H9 (cell line): ENCODE measurements around the gene GPRC5A. TPM values are rescaled to one million over a fixed set of nuclear protein-coding genes. Genes with fewer than 3 reads are reported as not detected.
A peak's percentile ranks its signal among the peaks of the same experiment; 100 is the strongest.

Experiments used
- DNase-seq: peaks from one replicate; pipeline ENCODE4 v3.0.0-alpha.2; 2017
- H2AFZ ChIP-seq: one replicate; pipeline ENCODE4 v1.6.1; 2013; ENCODE audit warnings: mild to moderate bottlenecking, low read length, control low read depth, moderate library complexity
- H2AK5ac ChIP-seq: 2 replicates; pipeline ENCODE4 v1.6.1; 2013; ENCODE audit warnings: low read length, control low read depth, mixed read lengths; ENCODE audit not compliant: insufficient read length
- H2BK120ac ChIP-seq: one replicate; pipeline ENCODE4 v1.6.1; 2013; ENCODE audit warnings: low read depth, mild to moderate bottlenecking, low read length, control low read depth, inconsistent platforms; ENCODE audit not compliant: poor library complexity, severe bottlenecking
- H2BK12ac ChIP-seq: 2 replicates; pipeline ENCODE4 v1.6.1; 2013; ENCODE audit warnings: low read length, control low read depth, mixed read lengths, low read depth; ENCODE audit not compliant: insufficient read length
- H2BK15ac ChIP-seq: 2 replicates; pipeline ENCODE4 v1.6.1; 2013; ENCODE audit warnings: low read depth, low read length, control low read depth
- H2BK20ac ChIP-seq: one replicate; pipeline ENCODE4 v1.6.1; 2013; ENCODE audit warnings: low read depth, mild to moderate bottlenecking, low read length, control low read depth, inconsistent platforms; ENCODE audit not compliant: poor library complexity, severe bottlenecking
- H2BK5ac ChIP-seq: 2 replicates; pipeline ENCODE4 v1.6.1; 2013; ENCODE audit warnings: low read length, control low read depth, mixed read lengths; ENCODE audit not compliant: insufficient read length
- H3K14ac ChIP-seq: 2 replicates; pipeline ENCODE4 v1.6.1; 2013; ENCODE audit warnings: low read length, control low read depth; ENCODE audit not compliant: insufficient read depth
- H3K18ac ChIP-seq: 2 replicates; pipeline ENCODE4 v1.6.1; 2013; ENCODE audit warnings: low read depth, mild to moderate bottlenecking, mixed read lengths, low read length, control low read depth; ENCODE audit not compliant: insufficient read length
- H3K23ac ChIP-seq: 2 replicates; pipeline ENCODE4 v1.6.1; 2013; ENCODE audit warnings: low read length, control low read depth, mixed read lengths, low read depth; ENCODE audit not compliant: insufficient read length
- H3K23me2 ChIP-seq: 2 replicates; pipeline ENCODE4 v1.6.1; 2013; ENCODE audit warnings: low read depth, mild to moderate bottlenecking, mixed read lengths, low read length, control low read depth; ENCODE audit not compliant: insufficient read length, poor library complexity, severe bottlenecking
- H3K27ac ChIP-seq: 2 replicates; pipeline ENCODE4 v1.5.1; 2013; ENCODE audit warnings: low read length, control low read depth, mixed read lengths, low read depth; ENCODE audit not compliant: insufficient read length
- H3K27me3 ChIP-seq: 2 replicates; pipeline ENCODE4 v1.6.1; 2013; ENCODE audit warnings: low read length, control low read depth, inconsistent platforms; ENCODE audit not compliant: insufficient read depth
- H3K4ac ChIP-seq: 2 replicates; pipeline ENCODE4 v1.6.1; 2013; ENCODE audit warnings: low read depth, mild to moderate bottlenecking, control low read depth, inconsistent platforms, low read length, moderate library complexity
- H3K4me1 ChIP-seq: 2 replicates; pipeline ENCODE4 v1.6.1; 2013; ENCODE audit warnings: low read length, control low read depth, inconsistent platforms; ENCODE audit not compliant: insufficient read depth
- H3K4me2 ChIP-seq: 2 replicates; pipeline ENCODE4 v1.6.1; 2013; ENCODE audit warnings: low read length, control low read depth, mixed read lengths; ENCODE audit not compliant: insufficient read length, insufficient read depth
- H3K56ac ChIP-seq: 2 replicates; pipeline ENCODE4 v1.6.1; 2013; ENCODE audit warnings: low read depth, mild to moderate bottlenecking, mixed read lengths, low read length, control low read depth; ENCODE audit not compliant: insufficient read length
- H3K79me1 ChIP-seq: 2 replicates; pipeline ENCODE4 v1.6.1; 2013; ENCODE audit warnings: low read depth, mild to moderate bottlenecking, moderate library complexity, low read length, control low read depth, inconsistent platforms; ENCODE audit not compliant: insufficient read depth, poor library complexity, severe bottlenecking
- H3K79me2 ChIP-seq: 2 replicates; pipeline ENCODE4 v1.6.1; 2013; ENCODE audit warnings: low read length, control low read depth, inconsistent platforms; ENCODE audit not compliant: insufficient read depth
- H3K9ac ChIP-seq: 2 replicates; pipeline ENCODE4 v1.6.1; 2013; ENCODE audit warnings: low read length, control low read depth, mixed read lengths; ENCODE audit not compliant: insufficient read length; ENCODE audit errors: extremely low read depth
- H3K9me3 ChIP-seq: one replicate; pipeline ENCODE4 v1.6.1; 2013; ENCODE audit warnings: low read depth, low read length, inconsistent platforms; ENCODE audit not compliant: control insufficient read depth
- H3T11ph ChIP-seq: one replicate; pipeline ENCODE4 v1.6.1; 2013; ENCODE audit warnings: mild to moderate bottlenecking, low read length, control low read depth, inconsistent platforms
- H4K20me1 ChIP-seq: one replicate; pipeline ENCODE4 v1.6.1; 2013; ENCODE audit not compliant: control insufficient read depth, insufficient read length, insufficient read depth
- H4K5ac ChIP-seq: 2 replicates; pipeline ENCODE4 v1.6.1; 2013; ENCODE audit warnings: low read depth, mild to moderate bottlenecking, mixed read lengths, low read length, control low read depth; ENCODE audit not compliant: insufficient read length
- H4K8ac ChIP-seq: replicated peaks from 2 replicates; pipeline ENCODE4 v1.6.1; 2013; ENCODE audit warnings: low read length, control low read depth, mixed read lengths, low read depth; ENCODE audit not compliant: insufficient read length
- H4K91ac ChIP-seq: 2 replicates; pipeline ENCODE4 v1.6.1; 2013; ENCODE audit warnings: low read depth, mild to moderate bottlenecking, moderate library complexity, mixed read lengths, low read length, control low read depth; ENCODE audit not compliant: insufficient read length
- H3K27ac Mint-ChIP-seq, 3 experiments: 2 replicates in 2 of 3; 3 replicates in 1 of 3; pipeline ENCODE4 v1.8.0; 2020 to 2021; ENCODE audit warnings: mixed read lengths in 3 of 3, mild to moderate bottlenecking in 1 of 3, moderate library complexity in 1 of 3
- H3K27me3 Mint-ChIP-seq: 2 replicates; pipeline ENCODE4 v1.8.0; 2021; ENCODE audit warnings: low read depth, mild to moderate bottlenecking, moderate library complexity, mixed read lengths
- H3K36me3 Mint-ChIP-seq, 3 experiments: 2 replicates in 2 of 3; 3 replicates in 1 of 3; pipeline ENCODE4 v1.8.0; 2020 to 2021; ENCODE audit warnings: low read depth in 3 of 3, mixed read lengths in 3 of 3; ENCODE audit not compliant: insufficient read depth in 1 of 3
- H3K4me1 Mint-ChIP-seq, 2 experiments: 2 replicates each; pipeline ENCODE4 v1.8.0; 2020; ENCODE audit warnings: mixed read lengths in 2 of 2
- H3K4me3 Mint-ChIP-seq, 2 experiments: 2 replicates in 1 of 2; 3 replicates in 1 of 2; pipeline ENCODE4 v1.8.0; 2020 to 2021; ENCODE audit warnings: mild to moderate bottlenecking in 2 of 2, mixed read lengths in 2 of 2, moderate library complexity in 1 of 2
- H3K9me3 Mint-ChIP-seq, 2 experiments: 2 replicates in 1 of 2; 3 replicates in 1 of 2; pipeline ENCODE4 v1.8.0; 2020; ENCODE audit warnings: mild to moderate bottlenecking in 2 of 2, mixed read lengths in 2 of 2, moderate library complexity in 1 of 2
- WGBS: extraction: QIAGEN DNeasy Blood & Tissue Kit; methylation state at CpG from one replicate; pipeline ENCODE4 v1.1.7; 2013; ENCODE audit warnings: missing lambda C conversion rate, low lambda C conversion rate, mixed read lengths; ENCODE audit not compliant: insufficient read length; ENCODE audit errors: extremely low coverage; 5-methylcytosine and 5-hydroxymethylcytosine counted together
- total RNA-seq: library from RNA; stranded (reverse); gene quantifications from 2 replicates; pipeline ENCODE4 v1.2.1, GENCODE V29; 2021
- TF ChIP-seq, protein P1 (sequence below): fragments of 200-600 bp; sonication (generic); conservative IDR thresholded peaks from 3 replicates; pipeline ENCODE4 v1.8.0; 2021; ENCODE audit warnings: antibody characterized with exemption, mild to moderate bottlenecking

Gene GPRC5A
- total RNA-seq, 1 experiment from 2014 or later: 0.09 TPM

DNA sequence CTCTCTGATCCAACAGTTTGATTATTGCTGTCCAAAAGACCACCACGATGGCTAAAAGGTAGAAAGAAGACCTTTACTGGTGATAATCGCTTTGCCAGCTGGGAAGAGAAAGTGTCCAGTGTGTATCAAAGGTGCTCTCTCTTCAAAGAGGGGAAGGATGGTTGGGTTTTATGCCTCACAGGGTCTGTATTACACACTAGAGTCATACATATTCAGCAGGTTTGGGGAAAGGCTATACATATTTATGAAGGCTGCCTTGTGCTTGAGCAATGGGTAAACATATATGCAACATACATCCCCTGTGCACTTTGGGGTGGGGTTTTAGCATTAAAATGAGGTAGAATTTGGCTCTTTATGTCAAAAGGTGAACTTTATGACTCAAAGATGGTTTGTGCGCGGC lies 42.4 kb downstream of the GPRC5A start:
- H3K56ac ChIP-seq: no peak overlapping the region
- Mint-ChIP-seq H3K4me1 (peaks cover 2 to 8% of the 10 kb centered on the region in 2 experiments; a peak in 2 of 4 replicates), H3K27ac (peak overlapping the region in 1 of 3 experiments; percentile 34; a peak in 1 of 7 replicates), H3K36me3 (peaks cover 0 to 10% (median 6%) of the 10 kb centered on the region in 3 experiments; a peak in 3 of 7 replicates), H3K27me3 (no peaks in the 10 kb centered on the region), H3K9me3 (peaks cover 0 to 2% of the 10 kb centered on the region in 2 experiments; a peak in 1 of 5 replicates), H3K4me3 (no peak overlapping the region)
- no peak overlapping the region for H4K8ac ChIP-seq
- H4K91ac ChIP-seq: no peak overlapping the region
- no peak overlapping the region for H3T11ph ChIP-seq
- no peaks in the 10 kb centered on the region for H3K79me1 ChIP-seq
- H2BK120ac ChIP-seq: no peak overlapping the region
- H2BK15ac ChIP-seq: no peak overlapping the region
- TF ChIP-seq, protein P1, sequence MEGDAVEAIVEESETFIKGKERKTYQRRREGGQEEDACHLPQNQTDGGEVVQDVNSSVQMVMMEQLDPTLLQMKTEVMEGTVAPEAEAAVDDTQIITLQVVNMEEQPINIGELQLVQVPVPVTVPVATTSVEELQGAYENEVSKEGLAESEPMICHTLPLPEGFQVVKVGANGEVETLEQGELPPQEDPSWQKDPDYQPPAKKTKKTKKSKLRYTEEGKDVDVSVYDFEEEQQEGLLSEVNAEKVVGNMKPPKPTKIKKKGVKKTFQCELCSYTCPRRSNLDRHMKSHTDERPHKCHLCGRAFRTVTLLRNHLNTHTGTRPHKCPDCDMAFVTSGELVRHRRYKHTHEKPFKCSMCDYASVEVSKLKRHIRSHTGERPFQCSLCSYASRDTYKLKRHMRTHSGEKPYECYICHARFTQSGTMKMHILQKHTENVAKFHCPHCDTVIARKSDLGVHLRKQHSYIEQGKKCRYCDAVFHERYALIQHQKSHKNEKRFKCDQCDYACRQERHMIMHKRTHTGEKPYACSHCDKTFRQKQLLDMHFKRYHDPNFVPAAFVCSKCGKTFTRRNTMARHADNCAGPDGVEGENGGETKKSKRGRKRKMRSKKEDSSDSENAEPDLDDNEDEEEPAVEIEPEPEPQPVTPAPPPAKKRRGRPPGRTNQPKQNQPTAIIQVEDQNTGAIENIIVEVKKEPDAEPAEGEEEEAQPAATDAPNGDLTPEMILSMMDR: no peak
- H3K18ac ChIP-seq: no peak overlapping the region
- H3K27me3 ChIP-seq: no peaks in the 10 kb centered on the region
- H2BK5ac ChIP-seq: no peak overlapping the region
- H3K23me2 ChIP-seq: no peaks in the 10 kb centered on the region
- no peak overlapping the region for H2BK12ac ChIP-seq
- no peaks in the 10 kb centered on the region for H3K9me3 ChIP-seq
- no peaks in the 10 kb centered on the region for H3K4me1 ChIP-seq
- WGBS: no CpG with 5 or more reads among the region's 4 CpGs
- H3K79me2 ChIP-seq: no peaks in the 10 kb centered on the region
- H2BK20ac ChIP-seq: no peak overlapping the region
- no peak overlapping the region for H3K14ac ChIP-seq
- no peak overlapping the region for H3K27ac ChIP-seq
- no peak overlapping the region for H4K5ac ChIP-seq
- DNase-seq: no peak
- H2AK5ac ChIP-seq: no peak overlapping the region
- no peak overlapping the region for H3K23ac ChIP-seq
- H2AFZ ChIP-seq: no peak overlapping the region
- H3K4ac ChIP-seq: no peak overlapping the region
- H3K4me2 ChIP-seq: no peak overlapping the region
- H3K9ac ChIP-seq: no peak overlapping the region
- H4K20me1 ChIP-seq: no peaks in the 10 kb centered on the region
